Measurements from ENCODE around the gene WDTC1. TPM values are rescaled to one million over a fixed set of nuclear protein-coding genes. Genes with fewer than 3 reads are reported as not detected.

Gene WDTC1
- polyA plus RNA-seq, 1 donor (not counting 4 experiments of a cell fraction or from before 2014, with no cell fraction given): 5.1 TPM

GRCh38 chr1:27321813-27322568 is 87.6 kb downstream of the WDTC1 start, which contains the start of gene TMEM222:
Gene TMEM222 (plus strand): TSS chr1:27322163. CDS start chr1:27322198, 35 bp downstream.
- Histone ChIP-seq H3K4me1 (ENCODE audit: control insufficient read depth, extremely low read depth, insufficient read depth, low read length) (peaks cover 12% of the 10 kb centered on the region), H3K36me3 (ENCODE audit: control insufficient read depth in 2 of 2, extremely low read depth in 1 of 2, insufficient read depth in 2 of 2, low read length in 2 of 2) (peaks cover 5 to 12% of the 10 kb centered on the region in 2 experiments), H3K9ac (ENCODE audit: control insufficient read depth, extremely low read depth, insufficient read depth, low read length) (peak within 1 kb of the TSS; percentile 99), H4K20me1 (ENCODE audit: control insufficient read depth, extremely low read depth, insufficient read depth, low read length) (no peaks in the 10 kb centered on the region), H3K4me2 (ENCODE audit: control insufficient read depth, extremely low read depth, insufficient read depth, low read depth, low read length) (peak within 1 kb of the TSS; percentile 99), H3K9me3 (ENCODE audit: control insufficient read depth, low read depth, low read length) (no peaks in the 10 kb centered on the region), H3K27ac (ENCODE audit: control insufficient read depth, insufficient read depth, low read length) (peak within 1 kb of the TSS; percentile 91), H3K79me2 (ENCODE audit: control insufficient read depth, insufficient read depth, low read length) (peaks cover 47% of the 10 kb centered on the region), H3K9me1 (ENCODE audit: control insufficient read depth, extremely low read depth, insufficient read depth, low read length) (no peaks in the 10 kb centered on the region), H2AFZ (ENCODE audit: control insufficient read depth, low read length) (peak within 1 kb of the TSS; percentile 94), H3K4me3 (ENCODE audit: control insufficient read depth in 2 of 3, extremely low read depth in 1 of 3, insufficient read depth in 2 of 3, low read depth in 1 of 3, low read length in 3 of 3) (peak within 1 kb of the TSS; percentile 97 to 100 (median 98)), H3K27me3 (ENCODE audit: control insufficient read depth, extremely low read depth, insufficient read depth, low read length) (no peaks in the 10 kb centered on the region)
- DNase-seq (ENCODE audit: low read depth, low spot score) (peak; percentile 76), FAIRE-seq (no peak)
- TF ChIP-seq EZH2 (IDR thresholded peaks at IDR 0.05; ENCODE audit: low read length) (no peak), CTCF (optimal IDR thresholded peaks at IDR 0.05 in 1 of 3, IDR thresholded peaks at IDR 0.05 in 1 of 3, conservative IDR thresholded peaks at IDR 0.05 in 1 of 3; ENCODE audit: extremely low read depth in 1 of 3, insufficient read depth in 2 of 3, low read length in 3 of 3) (no peak)
- dilution Hi-C loops (cut with MboI; ENCODE audit: extremely low pct_ligation_motif_present, low sequenced_read_pairs): no loop called here

GRCh38 chr1:27322569-27323240 is 88.3 kb downstream of the WDTC1 start:
- H2AFZ ChIP-seq (ENCODE audit: control insufficient read depth, low read length): peak overlapping the region; percentile 94
- H3K9ac ChIP-seq (ENCODE audit: control insufficient read depth, extremely low read depth, insufficient read depth, low read length): peak overlapping the region; percentile 99

More at GRCh38 chr1:27322569-27323240, 88.3 kb downstream of the WDTC1 start:
- H3K27me3 ChIP-seq (ENCODE audit: control insufficient read depth, extremely low read depth, insufficient read depth, low read length): no peaks in the 10 kb centered on the region
- H3K4me2 ChIP-seq (ENCODE audit: control insufficient read depth, extremely low read depth, insufficient read depth, low read depth, low read length): peak overlapping the region; percentile 91
- H3K9me1 ChIP-seq (ENCODE audit: control insufficient read depth, extremely low read depth, insufficient read depth, low read length): no peaks in the 10 kb centered on the region
- no peaks in the 10 kb centered on the region for H4K20me1 ChIP-seq (ENCODE audit: control insufficient read depth, extremely low read depth, insufficient read depth, low read length)
- H3K9me3 ChIP-seq (ENCODE audit: control insufficient read depth, low read depth, low read length): no peaks in the 10 kb centered on the region
- peak overlapping the region; percentile 97 to 100 (median 98) for H3K4me3 ChIP-seq (ENCODE audit: control insufficient read depth in 2 of 3, extremely low read depth in 1 of 3, insufficient read depth in 2 of 3, low read depth in 1 of 3, low read length in 3 of 3)
- peaks cover 12% of the 10 kb centered on the region for H3K4me1 ChIP-seq (ENCODE audit: control insufficient read depth, extremely low read depth, insufficient read depth, low read length)
- dilution Hi-C loops (cut with MboI; ENCODE audit: extremely low pct_ligation_motif_present, low sequenced_read_pairs): no loop called here
- FAIRE-seq (no peak), DNase-seq (ENCODE audit: low read depth, low spot score) (no peak)
- peaks cover 5 to 12% of the 10 kb centered on the region in 2 experiments for H3K36me3 ChIP-seq (ENCODE audit: control insufficient read depth in 2 of 2, extremely low read depth in 1 of 2, insufficient read depth in 2 of 2, low read length in 2 of 2)
- TF ChIP-seq CTCF (optimal IDR thresholded peaks at IDR 0.05 in 1 of 3, IDR thresholded peaks at IDR 0.05 in 1 of 3, conservative IDR thresholded peaks at IDR 0.05 in 1 of 3; ENCODE audit: extremely low read depth in 1 of 3, insufficient read depth in 2 of 3, low read length in 3 of 3) (no peak), EZH2 (IDR thresholded peaks at IDR 0.05; ENCODE audit: low read length) (no peak)
- peaks cover 54% of the 10 kb centered on the region for H3K79me2 ChIP-seq (ENCODE audit: control insufficient read depth, insufficient read depth, low read length)
- peak overlapping the region; percentile 91 for H3K27ac ChIP-seq (ENCODE audit: control insufficient read depth, insufficient read depth, low read length)
